Neural crest cell (in vitro differentiated cells): ENCODE data around the gene MPRIP. TPM values are rescaled to one million over a fixed set of nuclear protein-coding genes. Genes with fewer than 3 reads are reported as not detected.

ENCODE experiments used
- DNase-seq: peaks from one replicate; pipeline ENCODE4 v3.0.0; 2021; ENCODE audit warnings: low read depth, mixed read lengths, low spot score
- H3K27ac Mint-ChIP-seq: one replicate; pipeline ENCODE4 v1.8.0; 2021; ENCODE audit warnings: mild to moderate bottlenecking, mixed read lengths; ENCODE audit not compliant: unreplicated experiment
- H3K27me3 Mint-ChIP-seq: 2 replicates; pipeline ENCODE4 v1.8.0; 2021; ENCODE audit warnings: low read depth, mild to moderate bottlenecking, mixed read lengths
- H3K36me3 Mint-ChIP-seq: 2 replicates; pipeline ENCODE4 v1.8.0; 2021; ENCODE audit warnings: low read depth, mild to moderate bottlenecking, mixed read lengths
- H3K4me1 Mint-ChIP-seq: 2 replicates; pipeline ENCODE4 v1.8.0; 2021; ENCODE audit warnings: mixed read lengths
- H3K4me3 Mint-ChIP-seq: one replicate; pipeline ENCODE4 v1.8.0; 2021; ENCODE audit warnings: mild to moderate bottlenecking, mixed read lengths
- H3K9me3 Mint-ChIP-seq: 2 replicates; pipeline ENCODE4 v1.8.0; 2021; ENCODE audit warnings: mixed read lengths
- CTCF ChIP-seq: fragments of 200-600 bp; sonication (generic); conservative IDR thresholded peaks from 2 replicates; pipeline ENCODE4 v1.5.0; 2021; ENCODE audit warnings: antibody characterized with exemption, mild to moderate bottlenecking
- total RNA-seq: library from RNA; stranded (reverse); gene quantifications from 2 replicates; pipeline ENCODE4 v1.2.1, GENCODE V29; 2021

Gene MPRIP
- total RNA-seq, 1 donor from 2014 or later = 241 TPM

GRCh38 chr17:17067257-17067656 lies 25.0 kb downstream of the MPRIP start:
- no peak overlapping the region for H3K4me3 Mint-ChIP-seq
- H3K27me3 Mint-ChIP-seq = no peaks in the 10 kb centered on the region
- DNase-seq = no peak
- peaks cover 23% of the 10 kb centered on the region for H3K4me1 Mint-ChIP-seq
- peaks cover 12% of the 10 kb centered on the region for H3K36me3 Mint-ChIP-seq
- TF ChIP-seq CTCF = no peak
- no peak overlapping the region for H3K27ac Mint-ChIP-seq
- H3K9me3 Mint-ChIP-seq = no peaks in the 10 kb centered on the region

- Mint-ChIP-seq H3K4me3 (no peak overlapping the region), H3K4me1 (peaks cover 26% of the 10 kb centered on the region), H3K36me3 (peaks cover 9% of the 10 kb centered on the region), H3K9me3 (no peaks in the 10 kb centered on the region), H3K27ac (no peak overlapping the region), H3K27me3 (no peaks in the 10 kb centered on the region)
- DNase-seq = no peak
- TF ChIP-seq CTCF = no peak
Observed at GRCh38 chr17:17069849-17070248, 27.6 kb downstream of the MPRIP start.

- TF ChIP-seq CTCF = no peak
- Mint-ChIP-seq H3K27ac (no peak overlapping the region), H3K4me3 (no peak overlapping the region), H3K27me3 (no peaks in the 10 kb centered on the region), H3K4me1 (peaks cover 36% of the 10 kb centered on the region), H3K36me3 (peaks cover 9% of the 10 kb centered on the region), H3K9me3 (no peaks in the 10 kb centered on the region)
- no peak for DNase-seq
Observed at GRCh38 chr17:17070931-17071330, 28.7 kb downstream of the MPRIP start.

GRCh38 chr17:17071531-17072360 lies 29.5 kb downstream of the MPRIP start:
- Mint-ChIP-seq H3K27ac (peak overlapping the region; percentile 47), H3K4me3 (no peak overlapping the region), H3K4me1 (peaks cover 43% of the 10 kb centered on the region), H3K9me3 (no peaks in the 10 kb centered on the region), H3K36me3 (peaks cover 9% of the 10 kb centered on the region), H3K27me3 (no peaks in the 10 kb centered on the region)
- DNase-seq = no peak
- no peak for TF ChIP-seq CTCF

- no peaks in the 10 kb centered on the region for H3K27me3 Mint-ChIP-seq
- no peak for TF ChIP-seq CTCF
- H3K4me1 Mint-ChIP-seq = peaks cover 38% of the 10 kb centered on the region
- peak overlapping the region; percentile 62 for H3K27ac Mint-ChIP-seq
- H3K4me3 Mint-ChIP-seq = no peak overlapping the region
- peaks cover 9% of the 10 kb centered on the region for H3K36me3 Mint-ChIP-seq
- no peaks in the 10 kb centered on the region for H3K9me3 Mint-ChIP-seq
- no peak for DNase-seq
Observed at GRCh38 chr17:17072546-17072945, 30.3 kb downstream of the MPRIP start.
